ENCODE measurements around the gene TMCO2.
"Not testable (repeated sequence)": the region's sequence is repeated elsewhere in the genome, so short reads cannot be mapped to it uniquely, and the experiment has no call there.

TMCO2 gene
- 0 to 0.29 (median 0.06) reads per million in 9 experiments for total RNA-seq

GRCh38 chr1:40247655-40248054, at the start of gene TMCO2:
TMCO2 (plus strand) TSS chr1:40247937; CDS start chr1:40247994, 57 bp downstream.
- DNase-seq (no peak), ATAC-seq (replicated peaks) (no peak)
- Mint-ChIP-seq H3K9me3 (no peaks in the 10 kb centered on the region), H3K27ac (no peak within 1 kb of the TSS), H3K4me3 (no peak within 1 kb of the TSS), H3K27me3 (peaks cover 0 to 7% of the 10 kb centered on the region in 2 donors), H3K36me3 (ENCODE audit: insufficient read depth) (peaks cover 3% of the 10 kb centered on the region), H3K4me1 (ENCODE audit: low read depth in 2 of 2) (peaks cover 3 to 8% of the 10 kb centered on the region in 2 donors)

- peaks cover 0 to 14% of the 10 kb centered on the region in 2 donors for H3K4me1 Mint-ChIP-seq (ENCODE audit: low read depth in 2 of 2)
- H3K27me3 Mint-ChIP-seq, result no peaks in the 10 kb centered on the region
- no peak for DNase-seq
- H3K36me3 Mint-ChIP-seq (ENCODE audit: insufficient read depth), result peaks cover 60% of the 10 kb centered on the region
- H3K9me3 Mint-ChIP-seq, result no peaks in the 10 kb centered on the region
- no peak overlapping the region for H3K27ac Mint-ChIP-seq
- H3K4me3 Mint-ChIP-seq, result no peak overlapping the region
- ATAC-seq (replicated peaks), result no peak
These were observed 48.6 kb upstream of the TMCO2 start for GRCh38 chr1:40199126-40199525.

- no peak for ATAC-seq (replicated peaks)
- Mint-ChIP-seq H3K4me1 (ENCODE audit: low read depth in 2 of 2) (peaks cover 4 to 21% of the 10 kb centered on the region in 2 donors), H3K4me3 (no peak overlapping the region), H3K36me3 (ENCODE audit: insufficient read depth) (peaks cover 68% of the 10 kb centered on the region), H3K27ac (peak overlapping the region in 1 of 2 donors; percentile 81), H3K9me3 (no peaks in the 10 kb centered on the region), H3K27me3 (no peaks in the 10 kb centered on the region)
- DNase-seq, result no peak
These were observed 42.9 kb upstream of the TMCO2 start for GRCh38 chr1:40204856-40205255.

GRCh38 chr1:40210511-40211204, 37.1 kb upstream of the TMCO2 start:
- peaks cover 70% of the 10 kb centered on the region for H3K36me3 Mint-ChIP-seq (ENCODE audit: insufficient read depth)
- DNase-seq (no peak), ATAC-seq (replicated peaks) (no peak)
- H3K27ac Mint-ChIP-seq, result no peak overlapping the region
- no peaks in the 10 kb centered on the region for H3K27me3 Mint-ChIP-seq
- H3K4me3 Mint-ChIP-seq, result no peak overlapping the region
- no peaks in the 10 kb centered on the region for H3K9me3 Mint-ChIP-seq
- H3K4me1 Mint-ChIP-seq (ENCODE audit: low read depth in 2 of 2), result peaks cover 3 to 19% of the 10 kb centered on the region in 2 donors

GRCh38 chr1:40218333-40218732, 29.4 kb upstream of the TMCO2 start:
- ATAC-seq (replicated peaks), result no peak
- no peak for DNase-seq
- peaks cover 0 to 11% of the 10 kb centered on the region in 2 donors for H3K4me1 Mint-ChIP-seq (ENCODE audit: low read depth in 2 of 2)
- H3K4me3 Mint-ChIP-seq, result no peak overlapping the region
- no peaks in the 10 kb centered on the region for H3K27me3 Mint-ChIP-seq
- H3K9me3 Mint-ChIP-seq, result no peaks in the 10 kb centered on the region
- H3K36me3 Mint-ChIP-seq (ENCODE audit: insufficient read depth), result peaks cover 41% of the 10 kb centered on the region
- H3K27ac Mint-ChIP-seq, result peak overlapping the region in 1 of 2 donors; percentile 70

GRCh38 chr1:40221471-40221905, 26.2 kb upstream of the TMCO2 start:
- H3K9me3 Mint-ChIP-seq; ATAC-seq (replicated peaks); DNase-seq; H3K4me3 Mint-ChIP-seq; H3K27ac Mint-ChIP-seq; H3K27me3 Mint-ChIP-seq: not testable (repeated sequence)
- Mint-ChIP-seq H3K36me3 (ENCODE audit: insufficient read depth) (peaks cover 32% of the 10 kb centered on the region), H3K4me1 (ENCODE audit: low read depth in 2 of 2) (peaks cover 0 to 11% of the 10 kb centered on the region in 2 donors)

- ATAC-seq (replicated peaks) (no peak), DNase-seq (no peak)
- H3K36me3 Mint-ChIP-seq (ENCODE audit: insufficient read depth), result peaks cover 26% of the 10 kb centered on the region
- no peak overlapping the region for H3K27ac Mint-ChIP-seq
- H3K4me1 Mint-ChIP-seq (ENCODE audit: low read depth in 2 of 2), result peaks cover 0 to 11% of the 10 kb centered on the region in 2 donors
- H3K4me3 Mint-ChIP-seq, result no peak overlapping the region
- no peaks in the 10 kb centered on the region for H3K27me3 Mint-ChIP-seq
- no peaks in the 10 kb centered on the region for H3K9me3 Mint-ChIP-seq
These were observed 25.6 kb upstream of the TMCO2 start for GRCh38 chr1:40221977-40222772.

- Mint-ChIP-seq H3K27ac (peak overlapping the region in 1 of 2 donors; percentile 46), H3K27me3 (no peaks in the 10 kb centered on the region), H3K36me3 (ENCODE audit: insufficient read depth) (peaks cover 24% of the 10 kb centered on the region), H3K4me1 (ENCODE audit: low read depth in 2 of 2) (peaks cover 0 to 11% of the 10 kb centered on the region in 2 donors), H3K4me3 (no peak overlapping the region), H3K9me3 (no peaks in the 10 kb centered on the region)
- ATAC-seq (replicated peaks) (no peak), DNase-seq (no peak)
These were observed 23.7 kb upstream of the TMCO2 start for GRCh38 chr1:40224040-40224439.

- no peak overlapping the region for H3K4me3 Mint-ChIP-seq
- no peaks in the 10 kb centered on the region for H3K27me3 Mint-ChIP-seq
- DNase-seq (no peak), ATAC-seq (replicated peaks) (no peak)
- peaks cover 21% of the 10 kb centered on the region for H3K36me3 Mint-ChIP-seq (ENCODE audit: insufficient read depth)
- H3K9me3 Mint-ChIP-seq, result no peaks in the 10 kb centered on the region
- no peak overlapping the region for H3K27ac Mint-ChIP-seq
- H3K4me1 Mint-ChIP-seq (ENCODE audit: low read depth in 2 of 2), result peaks cover 4 to 10% of the 10 kb centered on the region in 2 donors
These were observed 21.5 kb upstream of the TMCO2 start for GRCh38 chr1:40226192-40226591.

- Mint-ChIP-seq H3K4me1 (ENCODE audit: low read depth in 2 of 2) (peaks cover 4 to 6% of the 10 kb centered on the region in 2 donors), H3K9me3 (no peaks in the 10 kb centered on the region), H3K27me3 (no peaks in the 10 kb centered on the region), H3K4me3 (no peak overlapping the region), H3K36me3 (ENCODE audit: insufficient read depth) (peaks cover 54% of the 10 kb centered on the region), H3K27ac (no peak overlapping the region)
- ATAC-seq (replicated peaks) (peak; percentile 53), DNase-seq (peak; percentile 16 to 22 (median 20))
These were observed 15.3 kb upstream of the TMCO2 start for GRCh38 chr1:40232444-40232843.

- no peak for DNase-seq
- H3K36me3 Mint-ChIP-seq (ENCODE audit: insufficient read depth), result peaks cover 34% of the 10 kb centered on the region
- H3K9me3 Mint-ChIP-seq, result no peaks in the 10 kb centered on the region
- peak overlapping the region in 1 of 2 donors; percentile 12 for H3K27ac Mint-ChIP-seq
- no peaks in the 10 kb centered on the region for H3K27me3 Mint-ChIP-seq
- H3K4me1 Mint-ChIP-seq (ENCODE audit: low read depth in 2 of 2), result peaks cover 9 to 12% of the 10 kb centered on the region in 2 donors
- H3K4me3 Mint-ChIP-seq, result no peak overlapping the region
- no peak for ATAC-seq (replicated peaks)
These were observed 8.1 kb upstream of the TMCO2 start for GRCh38 chr1:40239626-40240025.

GRCh38 chr1:40240390-40240789, 7.3 kb upstream of the TMCO2 start:
- H3K27ac Mint-ChIP-seq, result peak overlapping the region in 1 of 2 donors; percentile 12
- DNase-seq (no peak), ATAC-seq (replicated peaks) (no peak)
- peaks cover 9 to 15% of the 10 kb centered on the region in 2 donors for H3K4me1 Mint-ChIP-seq (ENCODE audit: low read depth in 2 of 2)
- peaks cover 0 to under 1% of the 10 kb centered on the region in 2 donors for H3K27me3 Mint-ChIP-seq
- no peak overlapping the region for H3K4me3 Mint-ChIP-seq
- H3K9me3 Mint-ChIP-seq, result no peaks in the 10 kb centered on the region
- peaks cover 29% of the 10 kb centered on the region for H3K36me3 Mint-ChIP-seq (ENCODE audit: insufficient read depth)

GRCh38 chr1:40241362-40241761, 6.4 kb upstream of the TMCO2 start:
- no peak for DNase-seq
- Mint-ChIP-seq H3K9me3 (no peaks in the 10 kb centered on the region), H3K27me3 (peaks cover 0 to 7% of the 10 kb centered on the region in 2 donors), H3K4me3 (peak overlapping the region; percentile 1 to 30), H3K36me3 (ENCODE audit: insufficient read depth) (peaks cover 20% of the 10 kb centered on the region), H3K4me1 (ENCODE audit: low read depth in 2 of 2) (peaks cover 9 to 15% of the 10 kb centered on the region in 2 donors), H3K27ac (peak overlapping the region; percentile 7 to 72)
- ATAC-seq (replicated peaks), result peak; percentile 3

All from effector memory CD8-positive, alpha-beta T cell (primary cell).